Cardiac muscle cell (in vitro differentiated cells and primary cell): ENCODE data around the gene TRAF5. TPM values are rescaled to one million over a fixed set of nuclear protein-coding genes. Genes with fewer than 3 reads are reported as not detected.

Experiments used
- DNase-seq, 2 donors: peaks; one replicate each; pipeline versions ENCODE4 v3.0.0 to v3.0.0-alpha.2; 2010 to 2017; ENCODE audit warnings: low read depth in 1 of 2, low spot score in 1 of 2
- H3K27ac ChIP-seq: fragments of 200-600 bp; sonication (generic); 2 replicates; pipeline ENCODE4 v1.5.1; 2016
- H3K27me3 ChIP-seq: fragments of 200-600 bp; sonication (generic); 2 replicates; pipeline ENCODE4 v1.6.0; 2016; ENCODE audit warnings: control low read depth
- H3K36me3 ChIP-seq: fragments of 200-600 bp; sonication (generic); 2 replicates; pipeline ENCODE4 v1.5.1; 2016; ENCODE audit warnings: control low read depth
- H3K4me1 ChIP-seq: fragments of 200-600 bp; sonication (generic); 2 replicates; pipeline ENCODE4 v1.8.1; 2017; ENCODE audit warnings: low read depth, mild to moderate bottlenecking, mixed run types
- H3K4me3 ChIP-seq: fragments of 200-600 bp; sonication (generic); 2 replicates; pipeline ENCODE4 v1.5.1; 2016; ENCODE audit warnings: mild to moderate bottlenecking
- H3K9me3 ChIP-seq: fragments of 200-600 bp; sonication (generic); 2 replicates; pipeline ENCODE4 v1.5.1; 2017; ENCODE audit warnings: low read depth, mild to moderate bottlenecking, control low read depth
- CTCF ChIP-seq: IDR thresholded peaks from 2 replicates; pipeline ENCODE4 v1.5.1; 2012; ENCODE audit warnings: low read depth, mild to moderate bottlenecking, low read length
- polyA plus RNA-seq: library from polyadenylated mRNA; unstranded; fragments of >200 nt; fragmentation: Nextera tagmentation; extraction: Ambion mirVana; gene quantifications from 2 replicates; pipeline ENCODE4 v1.2.1, GENCODE V29; 2016
- total RNA-seq: library from RNA; depleted of rRNA; stranded (reverse); fragments of >200 nt; gene quantifications from 2 replicates; pipeline ENCODE4 v1.2.3, GENCODE V29; 2016

The TRAF5 gene
- total and polyA plus RNA-seq, 2 experiments from 2014 or later = 3.9 to 8.7 TPM

DNA sequence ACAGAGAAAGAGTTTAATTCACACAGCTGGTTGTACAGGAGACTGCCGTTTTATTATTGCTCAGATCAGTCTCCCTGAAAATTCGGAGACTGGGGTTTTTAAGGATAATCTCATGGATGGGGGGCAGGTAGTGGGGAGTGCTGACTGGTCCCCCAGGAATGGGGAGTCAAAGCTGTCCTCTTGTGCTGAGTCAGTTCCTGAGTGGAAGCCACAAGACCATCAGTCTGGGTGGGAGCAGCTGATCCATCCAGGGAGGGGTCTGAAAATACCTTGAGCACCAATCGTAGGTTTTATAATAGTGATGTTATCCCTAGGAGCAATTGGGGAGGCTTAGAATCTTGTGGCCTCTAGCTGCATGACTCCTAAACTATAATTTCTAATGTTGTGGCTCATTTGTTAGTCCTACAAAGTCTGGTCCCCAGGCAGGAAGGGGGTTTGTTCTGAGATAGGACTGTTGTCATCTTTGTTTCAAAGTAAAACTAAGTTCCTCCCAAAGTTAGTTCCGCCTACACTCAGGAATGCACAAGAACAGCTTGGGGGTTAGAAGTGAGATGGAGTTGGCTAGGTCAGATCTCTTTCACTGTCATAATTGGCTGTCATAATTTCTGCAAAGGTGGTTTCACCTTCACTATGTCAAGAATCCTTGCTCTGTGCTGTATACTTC, 50.3 kb downstream of the TRAF5 start:
- Histone ChIP-seq H3K4me1 (no peaks in the 10 kb centered on the region), H3K4me3 (no peak overlapping the region), H3K27ac (no peak overlapping the region), H3K9me3 (no peaks in the 10 kb centered on the region), H3K27me3 (no peaks in the 10 kb centered on the region), H3K36me3 (no peaks in the 10 kb centered on the region)
- TF ChIP-seq CTCF = no peak
- no peak for DNase-seq

GRCh38 chr1:211377539-211378450, 51.2 kb downstream of the TRAF5 start:
- no peak for TF ChIP-seq CTCF
- no peaks in the 10 kb centered on the region for H3K4me1 ChIP-seq
- no peaks in the 10 kb centered on the region for H3K36me3 ChIP-seq
- no peak for DNase-seq
- no peak overlapping the region for H3K4me3 ChIP-seq
- no peaks in the 10 kb centered on the region for H3K27me3 ChIP-seq
- no peak overlapping the region for H3K27ac ChIP-seq
- no peaks in the 10 kb centered on the region for H3K9me3 ChIP-seq

DNA sequence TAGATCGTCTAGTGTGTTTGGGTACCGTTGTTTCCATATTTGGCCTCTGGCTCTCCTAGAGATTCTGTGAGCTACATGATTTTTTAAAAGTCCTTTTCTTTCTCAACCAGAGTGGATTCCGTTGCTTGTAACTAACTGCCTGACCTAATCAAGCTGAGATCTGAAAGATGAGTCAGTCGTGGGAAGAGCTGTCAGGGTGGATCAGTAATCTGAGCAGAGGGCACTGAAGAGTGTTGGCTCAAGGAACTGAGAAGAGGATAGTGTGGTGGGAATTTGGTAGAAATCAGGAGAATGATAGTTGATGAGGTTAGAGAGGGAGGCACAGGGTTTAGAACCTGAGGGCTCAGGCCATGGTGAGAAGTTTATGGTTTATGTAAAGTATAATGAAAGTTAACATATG, 52.2 kb downstream of the TRAF5 start:
- no peaks in the 10 kb centered on the region for H3K36me3 ChIP-seq
- DNase-seq = peak in 1 of 2 donors; percentile 15
- no peak overlapping the region for H3K4me3 ChIP-seq
- no peak overlapping the region for H3K27ac ChIP-seq
- H3K9me3 ChIP-seq = no peaks in the 10 kb centered on the region
- H3K27me3 ChIP-seq = no peaks in the 10 kb centered on the region
- peaks cover 6% of the 10 kb centered on the region for H3K4me1 ChIP-seq
- no peak for TF ChIP-seq CTCF

DNA sequence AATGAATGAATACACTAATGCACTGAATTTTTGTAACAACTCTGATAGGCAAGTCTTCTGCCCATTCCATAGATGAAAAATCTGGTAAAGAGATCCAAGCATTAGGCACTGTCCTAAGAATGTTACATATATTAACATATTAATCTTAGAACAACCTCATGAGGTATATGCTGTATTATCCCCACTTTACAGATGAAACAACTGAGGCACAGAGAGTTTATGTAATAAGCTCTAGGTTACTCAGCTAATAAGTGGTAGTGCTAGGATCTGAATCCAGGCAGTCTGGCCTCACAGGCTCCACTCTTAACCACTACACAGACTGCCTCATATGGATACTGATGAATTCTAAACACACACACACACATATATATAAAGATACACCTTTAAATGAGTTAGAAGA, 52.8 kb downstream of the TRAF5 start:
- no peak overlapping the region for H3K4me3 ChIP-seq
- peaks cover 6% of the 10 kb centered on the region for H3K4me1 ChIP-seq
- no peak for TF ChIP-seq CTCF
- no peaks in the 10 kb centered on the region for H3K9me3 ChIP-seq
- H3K36me3 ChIP-seq = no peaks in the 10 kb centered on the region
- no peaks in the 10 kb centered on the region for H3K27me3 ChIP-seq
- DNase-seq = no peak
- no peak overlapping the region for H3K27ac ChIP-seq

DNA sequence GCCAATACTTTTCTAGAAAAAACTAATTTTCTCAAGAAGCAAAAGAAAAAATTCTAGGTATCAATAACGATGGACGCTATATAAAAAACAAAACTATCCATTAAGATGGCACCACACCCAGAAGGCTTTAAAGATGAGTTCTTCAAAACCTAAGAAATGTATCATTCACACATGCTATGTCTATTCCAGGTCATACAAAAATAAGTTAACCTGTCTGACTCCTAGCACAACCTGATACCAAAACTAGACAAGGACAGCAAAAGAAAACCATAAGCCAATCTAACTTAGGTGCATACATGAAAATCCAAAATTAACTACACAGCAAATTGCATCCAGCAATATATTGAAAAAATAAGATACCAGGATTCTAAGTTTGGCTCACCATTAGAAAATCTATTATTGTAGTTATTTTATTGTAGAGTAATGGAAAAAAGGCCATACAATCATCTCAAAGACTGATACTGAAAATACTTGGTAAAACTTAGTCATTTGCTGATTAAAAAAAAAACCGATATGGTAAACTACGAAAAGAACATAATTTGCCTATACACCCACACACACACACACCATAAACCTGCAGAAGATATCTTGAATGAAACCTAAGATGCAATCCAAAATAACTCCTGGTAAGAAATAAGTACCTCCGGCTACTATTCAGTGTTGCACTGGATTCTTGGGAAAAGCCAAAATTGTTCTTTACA, 55.0 kb downstream of the TRAF5 start:
- Histone ChIP-seq H3K27me3 (no peaks in the 10 kb centered on the region), H3K9me3 (no peaks in the 10 kb centered on the region), H3K4me1 (peaks cover 6% of the 10 kb centered on the region), H3K27ac (no peak overlapping the region), H3K4me3 (peak overlapping the region; percentile 60), H3K36me3 (no peaks in the 10 kb centered on the region)
- no peak for TF ChIP-seq CTCF
- DNase-seq = no peak
